HL-60/S4 treated with phorbol 12-myristate 13-acetate at 8.2 ng/mL for 4 days and 3 days (cell line): ENCODE results near the gene LCN2.

Source experiments
- in situ Hi-C: fragments of 300-500 bp; cut with MboI; formaldehyde crosslinking; loops from 2 replicates; pipeline ENCODE4 v1.15.0; 2022; ENCODE audit warnings: low sequenced_read_pairs

The LCN2 gene

GRCh38 chr9:128146591-128147120 is 2.6 kb upstream of the LCN2 start:
- in situ Hi-C loops: no loop called here

GRCh38 chr9:128148509-128149000 is 698 bp upstream of the LCN2 start:
- in situ Hi-C loops: no loop called here

- in situ Hi-C loops: no loop called here
Measured at GRCh38 chr9:128149951-128150593, 819 bp downstream of the LCN2 start.

- in situ Hi-C loops: no loop called here
Measured at GRCh38 chr9:128150594-128151308, 1.5 kb downstream of the LCN2 start.

- in situ Hi-C loops: no loop called here
Measured at GRCh38 chr9:128151309-128152132, 2.3 kb downstream of the LCN2 start.

GRCh38 chr9:128152133-128153059 is 3.1 kb downstream of the LCN2 start:
- in situ Hi-C loops: no loop called here

GRCh38 chr9:128153060-128153946 is 4.0 kb downstream of the LCN2 start:
- in situ Hi-C loops: no loop called here

GRCh38 chr9:128153947-128154695 is 4.9 kb downstream of the LCN2 start:
- in situ Hi-C loops: no loop called here

- in situ Hi-C loops: no loop called here
Measured at GRCh38 chr9:128155736-128156500, 6.7 kb downstream of the LCN2 start.

- in situ Hi-C loops: no loop called here
Measured at GRCh38 chr9:128159522-128159783, 10.2 kb downstream of the LCN2 start.

- in situ Hi-C loops: no loop called here
Measured at GRCh38 chr9:128159784-128160602, 10.7 kb downstream of the LCN2 start, which contains the start of gene BBLN. BBLN (plus strand) TSS chr9:128160265; CDS start chr9:128160408, 143 bp downstream.

GRCh38 chr9:128160603-128160987 is 11.3 kb downstream of the LCN2 start:
- in situ Hi-C loops: no loop called here

GRCh38 chr9:128161215-128161902 is 12.1 kb downstream of the LCN2 start:
- in situ Hi-C loops: no loop called here

- in situ Hi-C loops: no loop called here
Measured at GRCh38 chr9:128162215-128163026, 13.2 kb downstream of the LCN2 start.

GRCh38 chr9:128163027-128163515 is 13.8 kb downstream of the LCN2 start:
- in situ Hi-C loops: no loop called here
